ENCODE measurements around the gene PXN. TPM values are rescaled to one million over a fixed set of nuclear protein-coding genes. Genes with fewer than 3 reads are reported as not detected.

Gene PXN
- total and polyA plus RNA-seq, 2 of the 13 experiments (the other 11 are each of a cell fraction or from before 2014, with no cell fraction given) = 13.6 to 14.2 TPM

DNA sequence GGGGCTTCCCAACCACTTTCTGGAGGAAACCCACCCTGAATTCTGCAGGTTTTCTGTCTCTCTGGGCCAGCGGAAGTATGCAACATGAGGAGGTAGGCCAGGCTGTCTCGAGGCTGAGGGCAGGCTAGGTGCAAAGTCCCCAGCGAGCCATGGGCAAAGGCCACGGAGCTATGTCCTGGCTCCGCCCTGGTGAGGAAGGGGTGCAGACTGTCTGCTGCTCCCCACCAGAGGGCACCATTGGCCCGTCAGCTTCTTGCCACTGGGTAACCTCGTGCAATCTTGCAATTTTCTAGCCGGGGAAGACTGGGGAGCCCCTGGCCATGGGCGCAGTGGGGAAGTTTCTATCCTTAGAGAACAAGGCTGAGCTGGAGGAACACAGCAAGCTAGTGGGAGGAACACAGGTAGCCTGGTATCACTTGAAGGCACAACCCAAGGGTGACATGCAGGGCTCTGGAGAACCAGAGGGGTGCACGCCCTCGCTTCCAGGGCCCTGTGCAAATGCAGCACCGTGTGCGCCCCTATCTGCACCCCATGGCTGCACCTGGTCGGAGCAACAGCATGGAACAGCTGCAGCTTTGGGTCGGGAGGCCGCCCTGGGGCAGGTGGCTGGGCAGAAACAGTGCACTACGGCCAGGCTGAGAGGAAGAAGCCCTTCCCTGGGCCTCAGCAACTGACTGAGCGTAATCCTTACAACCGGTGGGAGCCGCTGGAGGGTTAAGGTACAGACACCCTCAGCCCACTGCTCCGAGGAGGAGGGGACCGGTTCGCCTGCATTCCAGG is 37.0 kb downstream of the PXN start (continued):
- TF ChIP-seq, protein P1, sequence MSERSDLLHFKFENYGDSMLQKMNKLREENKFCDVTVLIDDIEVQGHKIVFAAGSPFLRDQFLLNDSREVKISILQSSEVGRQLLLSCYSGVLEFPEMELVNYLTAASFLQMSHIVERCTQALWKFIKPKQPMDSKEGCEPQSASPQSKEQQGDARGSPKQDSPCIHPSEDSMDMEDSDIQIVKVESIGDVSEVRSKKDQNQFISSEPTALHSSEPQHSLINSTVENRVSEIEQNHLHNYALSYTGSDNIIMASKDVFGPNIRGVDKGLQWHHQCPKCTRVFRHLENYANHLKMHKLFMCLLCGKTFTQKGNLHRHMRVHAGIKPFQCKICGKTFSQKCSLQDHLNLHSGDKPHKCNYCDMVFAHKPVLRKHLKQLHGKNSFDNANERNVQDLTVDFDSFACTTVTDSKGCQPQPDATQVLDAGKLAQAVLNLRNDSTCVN (CRISPR knock-in tag; IDR thresholded peaks at IDR 0.05; ENCODE audit: borderline replicate concordance) = peak; percentile 17; the same call in 1 of the 2 replicates
- TF ChIP-seq ARNT2 (CRISPR knock-in tag; IDR thresholded peaks at IDR 0.05; ENCODE audit: low read depth) (0 out of 2 replicates have a peak, but pooled peaks have one; percentile 30), ZZZ3 (CRISPR knock-in tag; IDR thresholded peaks at IDR 0.05; ENCODE audit: borderline replicate concordance) (no peak), CAMTA2 (CRISPR knock-in tag; IDR thresholded peaks at IDR 0.05; ENCODE audit: borderline replicate concordance) (no peak), TMF1 (CRISPR knock-in tag; IDR thresholded peaks at IDR 0.05; ENCODE audit: low read depth) (peak; percentile 24; the same call in 1 of the 2 replicates), FOSL1 (CRISPR knock-in tag; IDR thresholded peaks at IDR 0.05; ENCODE audit: borderline replicate concordance) (no peak), STAT5B (CRISPR knock-in tag; IDR thresholded peaks at IDR 0.05) (no peak), ZNF614 (CRISPR knock-in tag; IDR thresholded peaks at IDR 0.05; ENCODE audit: borderline replicate concordance) (peak; percentile 16; the same call in 1 of the 2 replicates), RARG (CRISPR knock-in tag; IDR thresholded peaks at IDR 0.05; ENCODE audit: low read depth) (no peak), ZNF747 (CRISPR knock-in tag; IDR thresholded peaks at IDR 0.05; ENCODE audit: borderline replicate concordance) (peak; percentile 28; the same call in 1 of the 2 replicates), PHF21A (CRISPR knock-in tag; IDR thresholded peaks at IDR 0.05) (peak; percentile 94), HMG20B (CRISPR knock-in tag; conservative IDR thresholded peaks at IDR 0.05) (no peak; the same call in 1 of the 2 replicates)
- TF ChIP-seq, protein P2, sequence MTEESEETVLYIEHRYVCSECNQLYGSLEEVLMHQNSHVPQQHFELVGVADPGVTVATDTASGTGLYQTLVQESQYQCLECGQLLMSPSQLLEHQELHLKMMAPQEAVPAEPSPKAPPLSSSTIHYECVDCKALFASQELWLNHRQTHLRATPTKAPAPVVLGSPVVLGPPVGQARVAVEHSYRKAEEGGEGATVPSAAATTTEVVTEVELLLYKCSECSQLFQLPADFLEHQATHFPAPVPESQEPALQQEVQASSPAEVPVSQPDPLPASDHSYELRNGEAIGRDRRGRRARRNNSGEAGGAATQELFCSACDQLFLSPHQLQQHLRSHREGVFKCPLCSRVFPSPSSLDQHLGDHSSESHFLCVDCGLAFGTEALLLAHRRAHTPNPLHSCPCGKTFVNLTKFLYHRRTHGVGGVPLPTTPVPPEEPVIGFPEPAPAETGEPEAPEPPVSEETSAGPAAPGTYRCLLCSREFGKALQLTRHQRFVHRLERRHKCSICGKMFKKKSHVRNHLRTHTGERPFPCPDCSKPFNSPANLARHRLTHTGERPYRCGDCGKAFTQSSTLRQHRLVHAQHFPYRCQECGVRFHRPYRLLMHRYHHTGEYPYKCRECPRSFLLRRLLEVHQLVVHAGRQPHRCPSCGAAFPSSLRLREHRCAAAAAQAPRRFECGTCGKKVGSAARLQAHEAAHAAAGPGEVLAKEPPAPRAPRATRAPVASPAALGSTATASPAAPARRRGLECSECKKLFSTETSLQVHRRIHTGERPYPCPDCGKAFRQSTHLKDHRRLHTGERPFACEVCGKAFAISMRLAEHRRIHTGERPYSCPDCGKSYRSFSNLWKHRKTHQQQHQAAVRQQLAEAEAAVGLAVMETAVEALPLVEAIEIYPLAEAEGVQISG (CRISPR knock-in tag; IDR thresholded peaks at IDR 0.05) = peak; percentile 80
- TF ChIP-seq, protein P3, sequence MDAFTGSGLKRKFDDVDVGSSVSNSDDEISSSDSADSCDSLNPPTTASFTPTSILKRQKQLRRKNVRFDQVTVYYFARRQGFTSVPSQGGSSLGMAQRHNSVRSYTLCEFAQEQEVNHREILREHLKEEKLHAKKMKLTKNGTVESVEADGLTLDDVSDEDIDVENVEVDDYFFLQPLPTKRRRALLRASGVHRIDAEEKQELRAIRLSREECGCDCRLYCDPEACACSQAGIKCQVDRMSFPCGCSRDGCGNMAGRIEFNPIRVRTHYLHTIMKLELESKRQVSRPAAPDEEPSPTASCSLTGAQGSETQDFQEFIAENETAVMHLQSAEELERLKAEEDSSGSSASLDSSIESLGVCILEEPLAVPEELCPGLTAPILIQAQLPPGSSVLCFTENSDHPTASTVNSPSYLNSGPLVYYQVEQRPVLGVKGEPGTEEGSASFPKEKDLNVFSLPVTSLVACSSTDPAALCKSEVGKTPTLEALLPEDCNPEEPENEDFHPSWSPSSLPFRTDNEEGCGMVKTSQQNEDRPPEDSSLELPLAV (CRISPR knock-in tag; conservative IDR thresholded peaks at IDR 0.05; ENCODE audit: low read depth) = no peak
- TF ChIP-seq, protein P4, sequence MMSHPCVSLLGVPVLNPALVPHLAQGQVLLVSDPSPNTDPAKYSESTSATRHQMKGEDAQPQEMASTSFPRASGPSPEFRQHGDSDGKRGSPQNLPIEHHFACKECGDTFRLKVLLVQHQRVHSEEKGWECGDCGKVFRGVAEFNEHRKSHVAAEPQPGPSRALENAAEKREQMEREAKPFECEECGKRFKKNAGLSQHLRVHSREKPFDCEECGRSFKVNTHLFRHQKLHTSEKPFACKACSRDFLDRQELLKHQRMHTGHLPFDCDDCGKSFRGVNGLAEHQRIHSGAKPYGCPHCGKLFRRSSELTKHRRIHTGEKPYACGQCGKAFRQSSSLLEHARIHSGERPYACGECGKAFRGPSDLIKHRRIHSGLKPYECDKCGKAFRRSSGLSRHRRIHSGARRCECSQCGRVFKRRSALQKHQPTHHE (CRISPR knock-in tag; IDR thresholded peaks at IDR 0.05; ENCODE audit: borderline replicate concordance) = no peak
- TF ChIP-seq, protein P5, sequence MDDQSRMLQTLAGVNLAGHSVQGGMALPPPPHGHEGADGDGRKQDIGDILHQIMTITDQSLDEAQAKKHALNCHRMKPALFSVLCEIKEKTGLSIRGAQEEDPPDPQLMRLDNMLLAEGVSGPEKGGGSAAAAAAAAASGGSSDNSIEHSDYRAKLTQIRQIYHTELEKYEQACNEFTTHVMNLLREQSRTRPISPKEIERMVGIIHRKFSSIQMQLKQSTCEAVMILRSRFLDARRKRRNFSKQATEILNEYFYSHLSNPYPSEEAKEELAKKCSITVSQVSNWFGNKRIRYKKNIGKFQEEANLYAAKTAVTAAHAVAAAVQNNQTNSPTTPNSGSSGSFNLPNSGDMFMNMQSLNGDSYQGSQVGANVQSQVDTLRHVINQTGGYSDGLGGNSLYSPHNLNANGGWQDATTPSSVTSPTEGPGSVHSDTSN (CRISPR knock-in tag; IDR thresholded peaks at IDR 0.05; ENCODE audit: borderline replicate concordance) = no peak
- TF ChIP-seq, protein P6, sequence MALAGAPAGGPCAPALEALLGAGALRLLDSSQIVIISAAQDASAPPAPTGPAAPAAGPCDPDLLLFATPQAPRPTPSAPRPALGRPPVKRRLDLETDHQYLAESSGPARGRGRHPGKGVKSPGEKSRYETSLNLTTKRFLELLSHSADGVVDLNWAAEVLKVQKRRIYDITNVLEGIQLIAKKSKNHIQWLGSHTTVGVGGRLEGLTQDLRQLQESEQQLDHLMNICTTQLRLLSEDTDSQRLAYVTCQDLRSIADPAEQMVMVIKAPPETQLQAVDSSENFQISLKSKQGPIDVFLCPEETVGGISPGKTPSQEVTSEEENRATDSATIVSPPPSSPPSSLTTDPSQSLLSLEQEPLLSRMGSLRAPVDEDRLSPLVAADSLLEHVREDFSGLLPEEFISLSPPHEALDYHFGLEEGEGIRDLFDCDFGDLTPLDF (CRISPR knock-in tag; IDR thresholded peaks at IDR 0.05) = no peak

All from HepG2 (cell line).